Right lobe of liver (tissue), 4 donors: ENCODE measurements around the gene GIN1.

Experiments used
- POLR2A ChIP-seq: fragments of 450-650 bp; IDR thresholded peaks from one replicate; pipeline ENCODE4 v1.6.1; 2017; ENCODE audit warnings: antibody characterized with exemption, mild to moderate bottlenecking
- TF ChIP-seq, protein P1 (sequence below), 4 donors: fragments of 200-600 bp in 3 of 4; fragments of 450-650 bp in 1 of 4; IDR thresholded peaks; one replicate each; pipeline versions ENCODE4 v1.5.1 to v1.8.0; 2016 to 2022; ENCODE audit warnings: antibody characterized with exemption in 4 of 4, mild to moderate bottlenecking in 2 of 4
- donor health status: DM: no; HTN: no; CAD: no.
- donor health status: DM: no; HTN: no; CAD: no.
- donor health status: DM: no; HTN: yes; CAD: no.

DNA sequence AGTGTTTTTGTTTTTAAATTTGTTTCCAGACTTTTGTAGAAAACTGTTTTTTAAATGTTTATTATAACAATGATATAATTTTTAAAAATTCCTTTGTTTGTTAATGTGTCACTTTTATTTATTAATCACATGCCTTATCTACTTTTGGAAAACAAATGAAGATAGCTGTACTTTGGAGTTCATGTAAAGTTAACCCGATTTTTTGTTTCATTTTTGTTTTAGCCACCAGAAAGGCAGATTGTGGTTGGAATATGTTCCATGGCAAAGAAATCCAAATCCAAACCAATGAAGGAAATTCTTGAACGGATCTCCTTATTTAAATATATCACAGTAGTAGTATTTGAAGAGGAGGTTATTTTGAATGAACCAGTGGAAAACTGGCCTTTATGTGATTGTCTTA lies 13.3 kb upstream of the GIN1 start:
- TF ChIP-seq, protein P1, sequence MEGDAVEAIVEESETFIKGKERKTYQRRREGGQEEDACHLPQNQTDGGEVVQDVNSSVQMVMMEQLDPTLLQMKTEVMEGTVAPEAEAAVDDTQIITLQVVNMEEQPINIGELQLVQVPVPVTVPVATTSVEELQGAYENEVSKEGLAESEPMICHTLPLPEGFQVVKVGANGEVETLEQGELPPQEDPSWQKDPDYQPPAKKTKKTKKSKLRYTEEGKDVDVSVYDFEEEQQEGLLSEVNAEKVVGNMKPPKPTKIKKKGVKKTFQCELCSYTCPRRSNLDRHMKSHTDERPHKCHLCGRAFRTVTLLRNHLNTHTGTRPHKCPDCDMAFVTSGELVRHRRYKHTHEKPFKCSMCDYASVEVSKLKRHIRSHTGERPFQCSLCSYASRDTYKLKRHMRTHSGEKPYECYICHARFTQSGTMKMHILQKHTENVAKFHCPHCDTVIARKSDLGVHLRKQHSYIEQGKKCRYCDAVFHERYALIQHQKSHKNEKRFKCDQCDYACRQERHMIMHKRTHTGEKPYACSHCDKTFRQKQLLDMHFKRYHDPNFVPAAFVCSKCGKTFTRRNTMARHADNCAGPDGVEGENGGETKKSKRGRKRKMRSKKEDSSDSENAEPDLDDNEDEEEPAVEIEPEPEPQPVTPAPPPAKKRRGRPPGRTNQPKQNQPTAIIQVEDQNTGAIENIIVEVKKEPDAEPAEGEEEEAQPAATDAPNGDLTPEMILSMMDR (IDR thresholded peaks at IDR 0.05), result no peak
- TF ChIP-seq POLR2A, result no peak
